HG03575 (cell line): ENCODE data around the gene IL1RAP.

ENCODE experiments used
- ATAC-seq: cut with Tn5 transposase; IDR thresholded peaks from one replicate; pipeline ENCODE4 v1.9.1; 2021; ENCODE audit not compliant: unreplicated experiment, insufficient number of reproducible peaks, low FRiP score; ENCODE audit errors: extremely low read depth

The IL1RAP gene

DNA sequence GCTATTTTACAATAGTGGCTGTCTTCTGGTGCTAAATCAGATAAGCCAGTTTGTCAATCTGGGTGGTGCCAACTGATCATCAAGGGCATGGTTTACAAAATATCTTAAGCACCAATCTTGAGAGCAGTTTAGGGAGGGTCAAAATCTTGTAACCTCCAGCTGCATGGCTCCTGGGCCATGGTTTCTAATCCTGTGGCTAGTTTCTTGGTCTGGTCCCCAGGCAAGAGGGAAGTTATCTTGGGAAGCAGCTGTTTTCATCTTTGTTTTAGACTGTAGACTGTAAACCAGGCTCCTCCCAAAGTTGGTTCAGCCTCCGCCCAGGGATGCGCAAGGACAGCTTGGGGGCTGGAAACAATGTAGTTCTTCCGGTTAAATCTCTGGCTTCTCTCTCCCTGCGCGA is 166.8 kb downstream of the IL1RAP start:
- ATAC-seq = no peak

DNA sequence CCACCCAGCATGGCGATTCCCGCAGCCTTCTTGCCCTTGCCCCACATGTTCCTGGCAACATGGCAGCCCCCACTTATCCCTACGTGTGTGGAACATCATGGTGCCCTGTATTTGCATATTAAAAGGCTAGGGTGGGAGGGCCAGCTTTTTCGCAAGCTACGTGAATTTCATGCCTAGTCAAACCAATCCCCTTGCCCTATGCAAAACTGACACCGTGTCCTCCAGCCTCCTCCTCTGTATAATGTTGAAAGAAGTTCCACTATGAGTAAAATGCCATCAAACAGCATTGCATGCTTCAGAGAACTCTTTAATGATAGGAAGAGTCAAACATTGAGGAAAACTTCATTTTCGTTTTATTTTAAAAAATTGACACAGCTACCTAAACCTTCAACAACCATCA is 170.9 kb downstream of the IL1RAP start:
- ATAC-seq = no peak

DNA sequence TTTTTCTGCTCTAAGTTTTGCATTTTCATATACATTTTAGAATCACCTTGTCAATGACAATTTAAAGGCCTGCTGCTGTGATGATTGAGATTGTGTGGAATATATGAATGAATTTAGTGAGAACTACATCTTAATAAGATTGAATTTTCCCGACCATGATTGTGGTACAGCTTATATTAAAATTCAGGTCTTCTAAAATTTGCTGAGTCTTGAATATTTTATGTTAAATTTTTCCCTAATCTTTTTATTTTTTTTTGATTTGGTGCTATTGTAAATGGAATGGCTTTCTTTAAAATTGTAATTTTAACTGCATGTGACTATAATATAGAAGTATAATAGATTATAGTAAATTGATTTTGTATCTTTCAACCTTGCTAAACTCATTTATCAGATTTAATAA is 172.1 kb downstream of the IL1RAP start:
- ATAC-seq = no peak

- ATAC-seq = no peak
Observed at GRCh38 chr3:190690246-190690645, 176.4 kb downstream of the IL1RAP start.

DNA sequence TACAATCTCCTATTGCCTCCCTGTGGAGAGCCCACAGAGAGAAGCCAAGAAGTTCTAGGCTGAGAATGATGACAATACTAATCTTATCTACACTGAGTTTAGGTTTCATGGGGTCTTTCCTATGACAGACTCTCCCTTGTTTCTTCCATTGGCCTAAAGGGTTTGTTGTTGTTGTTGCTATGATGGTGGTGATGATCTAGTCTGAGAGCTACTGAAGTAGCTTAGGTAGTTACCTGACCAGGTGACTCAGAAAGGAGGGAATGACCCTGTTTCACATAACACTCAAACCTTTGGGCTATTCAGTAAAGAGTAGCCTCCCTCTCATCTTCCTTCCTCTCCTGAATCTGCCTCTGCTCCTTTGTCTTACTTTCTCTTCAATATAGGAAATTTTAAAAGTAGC is 178.4 kb downstream of the IL1RAP start:
- no peak for ATAC-seq

DNA sequence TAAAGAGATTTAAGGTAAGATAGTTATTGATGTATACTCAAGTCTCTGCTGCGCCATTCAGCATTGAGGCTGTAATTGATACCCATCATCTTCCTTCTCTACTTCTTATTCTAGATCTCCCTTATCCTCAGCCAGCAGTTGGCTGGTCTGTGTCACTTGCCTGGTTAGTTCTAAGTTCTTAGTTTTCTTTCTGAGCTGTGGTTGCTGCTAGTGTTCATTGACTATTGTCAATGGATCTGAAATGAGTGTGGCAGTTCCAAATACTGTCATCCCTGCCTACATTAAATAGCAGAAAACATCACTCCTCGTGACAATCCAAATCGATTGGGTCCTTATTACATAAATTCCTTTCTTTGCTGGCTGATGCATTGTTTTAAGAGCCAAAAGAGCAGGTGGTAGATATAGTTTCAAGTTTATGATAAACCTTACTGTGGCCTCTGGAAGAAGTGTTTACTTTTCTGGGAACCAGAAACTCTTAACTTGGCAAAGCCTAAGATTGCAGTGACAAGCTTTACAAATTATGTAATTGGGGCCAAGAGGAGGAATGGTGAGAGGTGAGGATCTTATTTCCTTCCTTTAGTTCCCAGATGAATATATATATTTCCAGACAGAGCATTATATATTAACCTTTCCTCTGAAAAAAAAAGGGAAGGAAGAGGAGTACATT is 180.6 kb downstream of the IL1RAP start:
- ATAC-seq = no peak

DNA sequence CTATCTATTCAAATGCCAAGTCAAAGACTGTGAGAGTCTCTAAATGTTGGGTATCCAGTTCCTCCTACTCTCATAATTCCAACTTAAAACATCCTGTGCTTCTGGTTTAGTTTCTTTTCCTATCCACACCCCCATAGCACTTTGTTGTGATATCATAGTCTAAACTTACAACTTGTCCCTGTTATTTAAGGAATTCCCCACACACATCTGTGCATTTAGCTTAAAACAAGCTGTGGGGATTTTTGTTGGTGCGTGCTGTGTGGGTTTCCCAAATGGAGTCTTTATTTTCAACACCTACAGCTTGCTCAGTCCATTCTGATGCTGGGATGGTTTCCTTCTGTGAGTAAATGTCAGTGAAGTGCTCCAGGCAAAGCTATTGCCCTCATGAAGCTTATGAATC is 181.3 kb downstream of the IL1RAP start:
- ATAC-seq = no peak

- no peak for ATAC-seq
Observed at GRCh38 chr3:190695994-190696393, 182.1 kb downstream of the IL1RAP start.

GRCh38 chr3:190696777-190697501 is 183.1 kb downstream of the IL1RAP start:
- no peak for ATAC-seq

DNA sequence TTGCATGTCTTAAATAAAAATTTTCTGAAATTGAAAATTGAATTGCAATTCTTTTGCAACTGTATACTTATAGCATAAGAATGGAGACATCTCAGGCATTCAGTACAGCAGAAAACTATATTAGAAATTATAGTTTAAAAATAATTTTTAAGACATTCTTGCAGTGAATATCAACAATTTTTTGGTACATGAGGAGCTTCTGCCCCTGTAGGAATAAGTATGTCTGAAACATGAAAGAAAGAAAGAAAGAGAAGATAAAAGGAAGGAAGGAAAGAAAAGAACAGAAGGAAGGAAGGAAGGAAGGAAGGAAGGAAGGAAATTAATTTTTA is 183.6 kb downstream of the IL1RAP start:
- ATAC-seq = no peak

DNA sequence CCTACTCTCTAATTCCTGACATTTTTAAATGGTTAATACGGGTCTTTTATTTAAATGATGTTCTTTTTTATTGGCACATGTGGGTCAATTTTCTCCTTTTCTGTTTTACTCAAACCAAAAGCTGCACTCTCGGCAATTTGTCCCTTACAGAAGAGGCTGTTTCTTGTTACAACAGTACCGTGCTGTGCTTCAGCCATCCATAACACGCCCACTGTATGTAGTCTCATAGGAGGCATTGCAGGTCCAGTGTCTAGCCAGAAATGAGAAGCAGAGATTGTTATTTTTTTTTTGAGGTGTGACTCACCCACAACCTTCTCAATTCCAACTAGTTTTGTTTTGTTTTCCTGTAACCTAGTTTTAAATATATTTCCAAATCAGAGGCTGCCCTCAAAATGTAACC is 184.0 kb downstream of the IL1RAP start:
- ATAC-seq = no peak

DNA sequence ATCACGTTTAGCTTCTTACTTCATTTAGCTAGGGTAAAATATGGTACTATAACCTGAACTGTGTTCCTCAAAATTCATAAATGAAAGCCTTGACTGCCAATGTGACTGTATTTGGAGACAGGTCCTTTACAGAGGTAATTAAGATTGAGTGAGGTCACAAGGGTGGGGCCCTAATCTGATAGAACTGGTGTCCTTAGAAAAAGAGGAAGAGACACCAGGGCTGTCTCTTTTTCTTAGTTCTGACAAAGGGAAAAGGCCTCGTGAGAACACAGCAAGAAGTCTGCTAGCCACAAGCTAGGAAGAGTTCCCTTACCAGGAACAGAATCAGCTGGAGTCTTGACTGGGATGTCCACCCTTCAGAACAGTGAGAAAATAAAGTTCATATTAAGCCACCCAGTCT is 185.9 kb downstream of the IL1RAP start:
- no peak for ATAC-seq

DNA sequence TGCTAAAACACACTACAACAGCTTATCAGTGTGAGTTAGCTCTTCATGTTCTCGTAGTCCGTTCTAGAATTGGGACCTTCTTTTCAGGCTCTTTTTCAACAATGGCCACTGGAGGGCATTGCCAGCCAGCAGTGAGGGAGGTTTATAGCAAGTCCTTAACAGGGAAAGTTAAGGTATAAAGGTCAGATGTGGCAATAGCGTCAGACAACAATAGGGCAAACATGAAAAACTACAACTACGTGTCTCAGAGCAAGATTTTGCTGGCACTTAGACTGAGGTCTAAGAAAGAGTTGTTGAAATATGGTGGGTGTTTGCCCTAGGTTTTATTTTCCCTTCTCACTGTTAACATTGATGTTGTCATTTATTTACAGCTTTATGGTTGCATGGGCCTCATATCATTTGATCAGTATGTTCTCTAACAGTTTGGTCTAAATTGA is 187.2 kb downstream of the IL1RAP start:
- ATAC-seq = no peak

DNA sequence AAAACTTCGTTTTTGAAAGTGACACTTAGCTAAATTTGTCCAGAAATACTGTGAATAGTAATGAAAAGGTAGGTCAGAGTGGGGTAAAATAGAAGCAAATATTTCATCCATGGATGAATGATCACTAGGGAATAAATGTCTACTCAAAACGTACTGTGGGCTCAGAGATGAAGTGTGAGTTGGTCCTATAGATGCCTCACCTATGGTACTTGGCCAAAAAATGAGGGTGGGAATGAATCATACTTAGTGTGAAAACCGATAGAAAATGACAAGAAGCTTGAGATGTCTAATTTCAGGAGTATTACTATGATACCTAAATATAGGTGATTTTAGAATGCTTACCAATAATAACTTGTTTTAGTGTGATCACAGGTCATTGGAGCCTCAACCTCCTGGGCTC is 192.7 kb downstream of the IL1RAP start:
- no peak for ATAC-seq
